OCI-LY1 (cell line): ENCODE measurements around the gene INPP5A.

Experiments
- H2AFZ ChIP-seq: fragments of 200-600 bp; sonication (generic), shearing (Covaris generic); 2 replicates; pipeline ENCODE4 v1.6.0; 2014; ENCODE audit warnings: antibody characterized with exemption, mild to moderate bottlenecking, low read length
- H3F3A ChIP-seq: fragments of 200-600 bp; sonication (generic), shearing (Covaris generic); 2 replicates; pipeline ENCODE4 v1.6.0; 2014; ENCODE audit warnings: mild to moderate bottlenecking, antibody characterized with exemption, low read length, moderate library complexity; ENCODE audit not compliant: insufficient read depth
- H3K27ac ChIP-seq: fragments of 200-600 bp; sonication (generic); 2 replicates; pipeline ENCODE4 v1.5.1; 2014; ENCODE audit warnings: low read length, mixed run types, mild to moderate bottlenecking, low read depth; ENCODE audit not compliant: poor library complexity, severe bottlenecking
- H3K27me3 ChIP-seq: fragments of 200-600 bp; sonication (generic); 2 replicates; pipeline ENCODE4 v1.6.0; 2014; ENCODE audit warnings: antibody characterized with exemption, mild to moderate bottlenecking, low read length, moderate library complexity; ENCODE audit not compliant: insufficient read depth
- H3K36me3 ChIP-seq: fragments of 200-600 bp; sonication (generic); 2 replicates; pipeline ENCODE4 v1.6.1; 2014; ENCODE audit warnings: mild to moderate bottlenecking, antibody characterized with exemption, low read length, moderate library complexity, mixed read lengths; ENCODE audit not compliant: insufficient read depth
- H3K4me1 ChIP-seq: fragments of 200-600 bp; sonication (generic); 2 replicates; pipeline ENCODE4 v1.5.1; 2014; ENCODE audit warnings: mild to moderate bottlenecking, low read length, moderate library complexity; ENCODE audit not compliant: insufficient read depth, severe bottlenecking
- H3K4me2 ChIP-seq: fragments of 200-600 bp; sonication (generic), shearing (Covaris generic); 2 replicates; pipeline ENCODE4 v1.6.1; 2014; ENCODE audit warnings: low read length
- H3K4me3 ChIP-seq: fragments of 200-600 bp; sonication (generic); 2 replicates; pipeline ENCODE4 v1.5.1; 2014; ENCODE audit warnings: low read length, low read depth, mild to moderate bottlenecking, mixed read lengths; ENCODE audit not compliant: poor library complexity, severe bottlenecking
- H3K79me2 ChIP-seq: fragments of 200-600 bp; shearing (Covaris generic); 2 replicates; pipeline ENCODE4 v1.6.1; 2016; ENCODE audit warnings: mixed run types, low read length, mixed read lengths; ENCODE audit not compliant: insufficient read depth
- H3K9ac ChIP-seq: fragments of 200-600 bp; sonication (generic), shearing (Covaris generic); 2 replicates; pipeline ENCODE4 v1.6.1; 2014; ENCODE audit warnings: mild to moderate bottlenecking, low read length, mixed read lengths
- H3K9me2 ChIP-seq: fragments of 200-600 bp; sonication (generic), shearing (Covaris generic); 2 replicates; pipeline ENCODE4 v1.6.1; 2014; ENCODE audit warnings: low read depth, mild to moderate bottlenecking, low read length, mixed read lengths
- H3K9me3 ChIP-seq: fragments of 200-600 bp; shearing (Covaris generic); 2 replicates; pipeline ENCODE4 v1.6.1; 2014; ENCODE audit warnings: low read length, mixed read lengths
- H4K20me1 ChIP-seq: fragments of 200-600 bp; sonication (generic), shearing (Covaris generic); 2 replicates; pipeline ENCODE4 v1.6.0; 2016; ENCODE audit warnings: mild to moderate bottlenecking, low read length; ENCODE audit not compliant: insufficient read depth
- EZH2 ChIP-seq: fragments of 200-600 bp; sonication (generic), shearing (Covaris generic); IDR thresholded peaks from 2 replicates; pipeline ENCODE4 v1.8.0; 2017; ENCODE audit warnings: borderline replicate concordance, mixed run types, mild to moderate bottlenecking, antibody characterized with exemption, low read length, moderate library complexity, mixed read lengths
- TF ChIP-seq, protein P1 (sequence below): fragments of 200-600 bp; sonication (generic), shearing (Covaris generic); IDR thresholded peaks from 2 replicates; pipeline ENCODE4 v1.5.1; 2017; ENCODE audit warnings: mild to moderate bottlenecking, antibody characterized with exemption, low read length, moderate library complexity, mixed read lengths

Gene INPP5A

DNA sequence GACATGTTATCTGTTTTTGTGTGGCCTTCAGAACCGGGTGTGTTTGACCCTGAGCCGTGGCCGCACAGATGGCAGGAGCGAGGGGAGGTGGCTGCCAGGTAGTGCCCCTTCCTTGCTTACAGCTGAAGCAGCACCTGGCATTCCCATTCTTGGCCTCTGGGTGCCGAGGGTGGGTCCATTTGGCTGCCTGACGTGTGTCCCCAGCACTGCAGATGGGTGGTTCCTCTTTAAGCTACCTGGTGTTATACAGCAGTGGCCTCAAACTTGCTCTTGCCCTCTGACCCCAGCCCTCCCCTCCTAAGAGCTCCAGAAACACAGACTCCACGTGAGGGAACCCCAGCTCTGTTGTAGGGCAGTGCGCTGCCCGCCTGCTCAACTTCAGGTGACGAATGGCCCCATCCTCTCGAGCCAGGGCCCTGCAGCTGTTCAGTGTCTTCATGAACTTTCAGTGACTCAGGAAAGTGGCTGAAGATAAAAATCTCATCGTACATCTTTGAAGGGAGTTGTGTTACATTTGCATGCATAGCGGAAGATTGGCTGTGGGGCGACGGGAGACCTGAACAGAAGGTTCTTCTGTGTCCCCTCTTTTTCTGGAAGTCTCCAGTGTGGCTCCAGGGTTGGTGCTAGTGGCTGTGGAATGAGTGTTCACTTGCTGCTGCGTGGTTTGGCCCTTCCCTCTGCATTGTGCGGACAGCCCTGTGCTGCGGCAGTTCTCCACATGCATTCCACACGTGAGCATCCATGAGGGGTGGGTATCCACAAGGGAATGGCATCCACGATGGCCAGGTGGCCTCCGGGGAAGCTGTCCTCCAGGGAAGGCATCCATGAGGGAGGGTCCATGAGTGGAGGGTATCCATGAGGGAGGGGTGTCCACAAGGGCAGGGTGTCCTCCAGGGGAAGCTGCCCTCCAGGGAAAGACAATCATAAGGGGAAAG, 91.6 kb downstream of the INPP5A start:
- H2AFZ ChIP-seq: no peak overlapping the region
- no peaks in the 10 kb centered on the region for H3K79me2 ChIP-seq
- no peaks in the 10 kb centered on the region for H3K4me1 ChIP-seq
- no peaks in the 10 kb centered on the region for H3K27me3 ChIP-seq
- no peaks in the 10 kb centered on the region for H4K20me1 ChIP-seq
- TF ChIP-seq, protein P1, sequence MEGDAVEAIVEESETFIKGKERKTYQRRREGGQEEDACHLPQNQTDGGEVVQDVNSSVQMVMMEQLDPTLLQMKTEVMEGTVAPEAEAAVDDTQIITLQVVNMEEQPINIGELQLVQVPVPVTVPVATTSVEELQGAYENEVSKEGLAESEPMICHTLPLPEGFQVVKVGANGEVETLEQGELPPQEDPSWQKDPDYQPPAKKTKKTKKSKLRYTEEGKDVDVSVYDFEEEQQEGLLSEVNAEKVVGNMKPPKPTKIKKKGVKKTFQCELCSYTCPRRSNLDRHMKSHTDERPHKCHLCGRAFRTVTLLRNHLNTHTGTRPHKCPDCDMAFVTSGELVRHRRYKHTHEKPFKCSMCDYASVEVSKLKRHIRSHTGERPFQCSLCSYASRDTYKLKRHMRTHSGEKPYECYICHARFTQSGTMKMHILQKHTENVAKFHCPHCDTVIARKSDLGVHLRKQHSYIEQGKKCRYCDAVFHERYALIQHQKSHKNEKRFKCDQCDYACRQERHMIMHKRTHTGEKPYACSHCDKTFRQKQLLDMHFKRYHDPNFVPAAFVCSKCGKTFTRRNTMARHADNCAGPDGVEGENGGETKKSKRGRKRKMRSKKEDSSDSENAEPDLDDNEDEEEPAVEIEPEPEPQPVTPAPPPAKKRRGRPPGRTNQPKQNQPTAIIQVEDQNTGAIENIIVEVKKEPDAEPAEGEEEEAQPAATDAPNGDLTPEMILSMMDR: no peak
- TF ChIP-seq EZH2: no peak
- no peak overlapping the region for H3K4me2 ChIP-seq
- no peak overlapping the region for H3K27ac ChIP-seq
- no peaks in the 10 kb centered on the region for H3K9me3 ChIP-seq
- H3K4me3 ChIP-seq: no peak overlapping the region
- H3K9me2 ChIP-seq: no peaks in the 10 kb centered on the region
- H3K36me3 ChIP-seq: no peaks in the 10 kb centered on the region
- H3F3A ChIP-seq: no peaks in the 10 kb centered on the region
- no peak overlapping the region for H3K9ac ChIP-seq

DNA sequence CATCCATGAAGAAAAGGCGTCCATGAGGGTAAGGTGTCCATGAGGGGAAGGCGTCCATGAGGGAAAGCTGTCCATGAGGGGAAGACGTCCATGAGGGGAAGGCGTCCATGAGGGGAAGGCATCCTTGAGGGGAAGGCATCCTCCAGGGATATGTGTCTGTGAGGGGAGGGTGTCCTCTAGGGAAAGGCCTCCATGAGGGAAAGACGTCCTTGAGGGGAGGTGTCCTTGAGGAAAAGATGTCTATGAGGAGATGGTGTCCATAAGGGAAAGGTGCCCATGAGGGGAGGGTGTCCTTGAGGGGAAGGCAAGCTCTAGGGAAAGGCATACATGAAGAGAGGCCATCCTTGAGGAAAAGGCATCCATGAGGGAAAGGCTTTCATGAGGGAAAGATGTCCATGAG, 92.6 kb downstream of the INPP5A start:
- H3K27me3 ChIP-seq: no peaks in the 10 kb centered on the region
- no peak overlapping the region for H2AFZ ChIP-seq
- no peaks in the 10 kb centered on the region for H3K4me1 ChIP-seq
- TF ChIP-seq EZH2: no peak
- no peaks in the 10 kb centered on the region for H4K20me1 ChIP-seq
- H3K9me2 ChIP-seq: no peaks in the 10 kb centered on the region
- H3K4me3 ChIP-seq: no peak overlapping the region
- no peak overlapping the region for H3K9ac ChIP-seq
- H3K4me2 ChIP-seq: no peak overlapping the region
- H3K36me3 ChIP-seq: no peaks in the 10 kb centered on the region
- H3K79me2 ChIP-seq: no peaks in the 10 kb centered on the region
- no peak overlapping the region for H3K27ac ChIP-seq
- no peaks in the 10 kb centered on the region for H3K9me3 ChIP-seq
- H3F3A ChIP-seq: no peaks in the 10 kb centered on the region

DNA sequence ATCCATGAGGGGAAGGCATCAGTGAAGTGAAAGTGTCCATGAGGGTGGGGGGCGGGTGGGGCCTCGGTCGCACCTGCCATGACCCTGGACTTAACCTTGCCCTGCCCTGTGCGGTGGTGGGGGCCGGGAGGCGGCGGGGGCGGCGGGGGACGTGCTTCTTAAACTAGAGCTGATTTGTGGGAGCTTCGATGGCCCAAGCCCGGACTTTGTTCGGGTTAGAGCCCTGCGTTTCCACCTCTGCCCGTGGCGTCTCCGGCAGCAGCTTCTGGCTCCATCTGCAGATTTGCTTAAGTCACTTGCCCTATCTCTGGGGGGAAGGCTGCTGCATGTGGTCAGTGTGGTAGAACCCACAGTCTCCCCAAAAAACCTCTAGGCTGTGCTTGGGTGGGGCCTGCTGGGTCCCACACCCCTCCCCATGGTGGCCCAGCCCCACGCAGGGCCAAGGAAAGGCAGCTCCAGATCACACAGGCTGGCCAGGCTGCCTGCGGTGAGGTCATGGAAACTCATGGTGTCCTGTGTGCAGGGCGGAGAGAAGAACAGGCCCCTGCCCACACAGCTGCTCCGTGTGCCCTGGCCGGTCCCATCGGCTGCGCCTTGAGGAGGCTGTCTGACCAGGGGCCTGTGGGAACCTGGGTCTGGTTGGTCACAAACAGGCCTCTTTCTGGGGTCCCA, 93.2 kb downstream of the INPP5A start:
- Histone ChIP-seq H3K79me2 (no peaks in the 10 kb centered on the region), H3K27ac (no peak overlapping the region), H3K9me3 (no peaks in the 10 kb centered on the region), H3K4me1 (no peaks in the 10 kb centered on the region), H3K4me2 (no peak overlapping the region), H4K20me1 (no peaks in the 10 kb centered on the region), H3K9me2 (no peaks in the 10 kb centered on the region), H2AFZ (no peak overlapping the region), H3K4me3 (no peak overlapping the region), H3K36me3 (no peaks in the 10 kb centered on the region), H3K9ac (no peak overlapping the region), H3K27me3 (no peaks in the 10 kb centered on the region), H3F3A (no peaks in the 10 kb centered on the region)
- TF ChIP-seq EZH2: no peak
- TF ChIP-seq, protein P1: no peak
